Measurements from ENCODE around the gene CDH26.

GRCh38 chr20:60034231-60035110 lies 76.2 kb downstream of the CDH26 start:
- no peak for TF ChIP-seq POLR2AphosphoS5 (IDR thresholded peaks at IDR 0.05; ENCODE audit: low read depth)
- TF ChIP-seq, protein P1, sequence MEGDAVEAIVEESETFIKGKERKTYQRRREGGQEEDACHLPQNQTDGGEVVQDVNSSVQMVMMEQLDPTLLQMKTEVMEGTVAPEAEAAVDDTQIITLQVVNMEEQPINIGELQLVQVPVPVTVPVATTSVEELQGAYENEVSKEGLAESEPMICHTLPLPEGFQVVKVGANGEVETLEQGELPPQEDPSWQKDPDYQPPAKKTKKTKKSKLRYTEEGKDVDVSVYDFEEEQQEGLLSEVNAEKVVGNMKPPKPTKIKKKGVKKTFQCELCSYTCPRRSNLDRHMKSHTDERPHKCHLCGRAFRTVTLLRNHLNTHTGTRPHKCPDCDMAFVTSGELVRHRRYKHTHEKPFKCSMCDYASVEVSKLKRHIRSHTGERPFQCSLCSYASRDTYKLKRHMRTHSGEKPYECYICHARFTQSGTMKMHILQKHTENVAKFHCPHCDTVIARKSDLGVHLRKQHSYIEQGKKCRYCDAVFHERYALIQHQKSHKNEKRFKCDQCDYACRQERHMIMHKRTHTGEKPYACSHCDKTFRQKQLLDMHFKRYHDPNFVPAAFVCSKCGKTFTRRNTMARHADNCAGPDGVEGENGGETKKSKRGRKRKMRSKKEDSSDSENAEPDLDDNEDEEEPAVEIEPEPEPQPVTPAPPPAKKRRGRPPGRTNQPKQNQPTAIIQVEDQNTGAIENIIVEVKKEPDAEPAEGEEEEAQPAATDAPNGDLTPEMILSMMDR (IDR thresholded peaks at IDR 0.05; ENCODE audit: insufficient read depth, low read length) = no peak
